Sigmoid colon (tissue), 3 donors: ENCODE results near the gene ALMS1.

ENCODE experiments used
- CTCF ChIP-seq, 4 experiments: fragments of 450-650 bp in 3 of 4; fragments of 200-600 bp in 1 of 4; IDR thresholded peaks; one replicate each; pipeline ENCODE4 v1.5.1; 2016 to 2019; ENCODE audit warnings: antibody characterized with exemption in 4 of 4, mild to moderate bottlenecking in 3 of 4, moderate library complexity in 2 of 4
- POLR2A ChIP-seq, 2 donors: fragments of 450-650 bp; IDR thresholded peaks; one replicate each; pipeline ENCODE4 v1.6.1; 2016; ENCODE audit warnings: antibody characterized with exemption in 2 of 2, mild to moderate bottlenecking in 2 of 2, moderate library complexity in 2 of 2

- no peak for TF ChIP-seq POLR2A (IDR thresholded peaks at IDR 0.05)
- no peak for TF ChIP-seq CTCF (IDR thresholded peaks at IDR 0.05)
These were observed 175.8 kb downstream of the ALMS1 start for GRCh38 chr2:73561422-73561821.
